WI38 (cell line): ENCODE results near the gene TMEM8B.

ENCODE experiments used
- H3K4me3 ChIP-seq: 2 replicates; pipeline ENCODE4 v1.5.1; 2011; ENCODE audit warnings: low read depth, mild to moderate bottlenecking, control low read depth, low read length
- TF ChIP-seq, protein P1 (sequence below): IDR thresholded peaks from 2 replicates; pipeline ENCODE4 v1.5.1; 2012; ENCODE audit warnings: low read depth, mild to moderate bottlenecking, control low read depth, low read length

TMEM8B gene

DNA sequence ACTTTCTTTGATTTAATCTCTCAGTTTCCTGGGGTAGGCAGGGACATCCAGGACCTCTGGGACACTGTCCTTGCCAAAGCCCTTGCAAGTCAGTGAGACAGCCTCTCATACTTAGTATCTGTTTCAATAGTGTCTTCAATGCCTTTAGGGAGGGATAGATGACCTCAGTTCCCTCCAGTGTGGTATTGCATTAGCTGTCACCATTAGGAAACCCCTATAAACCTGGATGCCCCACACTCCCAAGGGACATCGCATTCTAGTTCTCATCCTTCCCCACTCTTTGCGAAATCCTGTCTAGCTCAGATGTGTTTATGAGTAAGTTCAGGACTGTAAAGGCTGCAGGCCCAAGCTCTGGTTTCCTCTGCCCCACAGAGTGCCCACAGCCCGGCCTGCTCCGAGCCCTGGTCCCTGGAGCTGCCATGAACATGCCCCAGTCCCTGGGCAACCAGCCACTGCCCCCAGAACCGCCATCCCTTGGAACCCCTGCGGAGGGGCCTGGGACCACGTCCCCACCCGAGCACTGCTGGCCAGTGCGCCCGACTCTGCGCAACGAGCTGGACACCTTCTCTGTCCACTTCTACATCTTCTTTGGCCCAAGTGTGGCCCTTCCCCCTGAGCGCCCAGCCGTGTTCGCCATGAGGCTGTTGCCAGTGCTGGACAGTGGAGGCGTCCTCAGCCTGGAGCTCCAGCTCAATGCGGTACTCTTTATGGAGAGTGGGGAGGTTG is 13.2 kb downstream of the TMEM8B start:
- TF ChIP-seq, protein P1, sequence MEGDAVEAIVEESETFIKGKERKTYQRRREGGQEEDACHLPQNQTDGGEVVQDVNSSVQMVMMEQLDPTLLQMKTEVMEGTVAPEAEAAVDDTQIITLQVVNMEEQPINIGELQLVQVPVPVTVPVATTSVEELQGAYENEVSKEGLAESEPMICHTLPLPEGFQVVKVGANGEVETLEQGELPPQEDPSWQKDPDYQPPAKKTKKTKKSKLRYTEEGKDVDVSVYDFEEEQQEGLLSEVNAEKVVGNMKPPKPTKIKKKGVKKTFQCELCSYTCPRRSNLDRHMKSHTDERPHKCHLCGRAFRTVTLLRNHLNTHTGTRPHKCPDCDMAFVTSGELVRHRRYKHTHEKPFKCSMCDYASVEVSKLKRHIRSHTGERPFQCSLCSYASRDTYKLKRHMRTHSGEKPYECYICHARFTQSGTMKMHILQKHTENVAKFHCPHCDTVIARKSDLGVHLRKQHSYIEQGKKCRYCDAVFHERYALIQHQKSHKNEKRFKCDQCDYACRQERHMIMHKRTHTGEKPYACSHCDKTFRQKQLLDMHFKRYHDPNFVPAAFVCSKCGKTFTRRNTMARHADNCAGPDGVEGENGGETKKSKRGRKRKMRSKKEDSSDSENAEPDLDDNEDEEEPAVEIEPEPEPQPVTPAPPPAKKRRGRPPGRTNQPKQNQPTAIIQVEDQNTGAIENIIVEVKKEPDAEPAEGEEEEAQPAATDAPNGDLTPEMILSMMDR = no peak
- H3K4me3 ChIP-seq = no peak overlapping the region

DNA sequence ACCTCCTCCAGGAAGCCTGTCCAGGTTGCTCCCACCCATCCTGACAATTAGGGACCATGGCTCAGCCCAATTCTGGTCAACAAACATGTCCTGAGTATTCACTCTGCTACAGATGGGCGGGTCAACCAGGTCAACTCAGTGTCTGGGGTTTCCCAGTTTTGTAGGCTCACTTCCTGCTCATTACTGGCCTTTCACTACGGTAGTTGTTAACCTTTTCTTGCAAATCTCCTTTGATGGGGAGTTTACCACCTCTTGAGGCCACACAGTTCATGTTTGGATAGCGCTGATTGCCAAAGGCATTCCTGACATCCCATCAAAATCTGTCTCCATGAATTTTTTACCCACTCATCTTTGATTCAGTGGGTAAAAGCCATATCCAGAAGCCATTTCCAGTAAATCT is 13.8 kb downstream of the TMEM8B start:
- TF ChIP-seq, protein P1 = no peak

DNA sequence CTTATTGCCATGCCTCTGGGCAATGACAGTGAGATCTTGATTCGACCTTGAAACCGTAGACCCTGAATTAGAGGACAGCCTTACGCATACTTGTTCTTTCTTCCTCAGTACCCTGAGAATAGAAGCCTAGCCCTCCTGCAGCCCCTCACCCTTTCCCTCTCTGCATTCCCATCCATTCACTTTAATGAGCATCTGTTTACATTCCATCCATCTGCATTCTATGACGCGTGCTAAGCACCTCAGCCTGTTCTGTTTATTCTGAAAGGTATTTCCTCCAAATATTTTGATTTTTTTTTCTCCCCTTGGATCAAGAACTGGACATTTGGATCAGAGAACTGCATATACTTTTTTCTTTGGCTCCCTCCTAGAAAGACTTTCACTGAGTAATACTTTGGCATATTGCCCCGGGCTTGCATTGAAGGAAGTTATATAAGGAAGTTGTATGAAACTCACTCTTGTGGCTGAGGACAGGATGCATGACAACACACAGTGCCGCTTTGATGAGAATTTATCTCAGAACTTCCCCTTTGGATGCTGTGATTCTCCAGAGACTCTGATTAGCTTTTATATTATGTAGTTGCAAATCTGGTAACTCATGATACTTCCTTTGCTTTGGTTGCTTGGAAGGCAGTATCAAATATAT is 15.7 kb downstream of the TMEM8B start:
- TF ChIP-seq, protein P1 = no peak
- no peak overlapping the region for H3K4me3 ChIP-seq

More for the DNA sequence above, 13.8 kb downstream of the TMEM8B start:
- H3K4me3 ChIP-seq = no peak overlapping the region

DNA sequence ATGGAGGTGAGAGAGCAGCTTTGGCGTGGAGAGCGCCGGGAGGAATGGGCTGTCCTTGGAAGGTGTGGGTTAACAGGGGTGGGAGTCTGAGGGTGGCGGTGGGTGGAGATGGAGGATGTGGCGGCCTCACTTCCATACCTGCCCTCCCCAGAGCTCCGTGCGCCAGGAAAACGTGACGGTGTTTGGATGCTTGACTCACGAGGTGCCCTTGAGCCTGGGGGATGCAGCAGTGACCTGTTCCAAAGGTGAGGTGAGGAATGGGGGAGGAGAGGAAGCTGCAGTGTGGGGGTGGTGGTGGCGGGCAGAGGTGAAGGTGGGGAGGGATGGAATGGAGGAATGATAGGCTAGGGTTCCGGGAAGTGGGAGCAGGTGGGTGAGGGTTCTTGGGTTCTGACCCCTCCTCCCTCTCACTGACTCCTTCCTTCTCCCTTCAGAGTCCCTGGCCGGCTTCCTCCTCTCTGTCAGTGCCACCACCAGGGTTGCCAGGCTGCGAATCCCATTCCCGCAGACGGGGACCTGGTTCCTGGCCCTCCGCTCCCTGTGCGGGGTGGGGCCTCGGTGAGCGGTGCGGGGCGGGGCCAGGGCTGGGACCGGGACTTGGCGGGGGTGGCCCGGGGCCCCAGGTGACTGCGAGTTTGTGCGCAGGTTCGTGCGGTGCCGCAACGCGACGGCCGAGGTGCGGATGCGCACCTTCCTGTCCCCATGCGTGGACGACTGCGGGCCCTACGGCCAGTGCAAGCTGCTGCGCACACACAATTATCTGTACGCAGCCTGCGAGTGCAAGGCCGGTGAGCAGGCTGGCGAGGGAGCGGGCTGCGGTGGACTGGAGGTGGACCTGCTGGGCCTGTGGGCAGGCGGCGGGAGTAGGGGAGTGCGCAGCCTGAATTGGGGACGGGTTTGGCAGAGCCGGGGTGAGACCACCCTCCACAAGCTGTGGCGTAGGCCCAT is 17.1 kb downstream of the TMEM8B start:
- TF ChIP-seq, protein P1 = no peak
- H3K4me3 ChIP-seq = no peak overlapping the region

DNA sequence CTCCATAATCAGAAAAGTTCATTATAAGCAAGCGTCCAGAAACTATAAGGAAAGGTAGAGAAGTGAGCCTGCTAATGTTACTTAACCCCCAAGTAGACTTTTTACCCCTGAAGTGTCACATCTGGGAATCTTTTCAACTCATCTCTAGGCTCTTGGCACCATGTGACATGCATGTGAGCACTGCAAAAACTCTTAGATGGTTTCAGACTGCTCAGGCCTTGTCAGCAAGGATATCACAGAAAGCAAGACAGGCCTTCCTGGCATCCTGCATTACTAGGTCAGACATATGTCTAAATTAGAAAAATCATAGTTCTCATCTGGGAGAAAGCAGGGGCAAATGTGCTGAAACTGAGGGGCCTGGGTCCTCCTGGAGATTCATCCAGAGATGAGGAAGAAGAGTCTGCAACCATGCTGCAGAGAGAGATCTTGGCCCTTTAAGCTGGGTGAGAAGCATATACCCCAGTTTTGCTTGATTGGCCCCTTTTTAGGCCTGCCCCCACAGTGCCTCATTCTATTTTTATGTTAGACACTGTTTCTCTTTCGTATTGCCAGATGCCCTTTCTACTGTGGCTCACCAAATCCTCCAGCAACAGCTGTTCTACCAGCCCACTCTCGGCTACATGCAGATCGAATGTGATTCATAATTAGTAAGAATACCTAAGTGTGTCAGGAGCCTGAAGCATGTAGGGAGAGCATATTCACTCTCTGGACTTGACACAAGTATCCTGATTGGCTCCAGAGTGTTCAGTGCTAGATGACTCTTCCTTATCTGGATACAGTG is 19.0 kb downstream of the TMEM8B start:
- H3K4me3 ChIP-seq = no peak overlapping the region

DNA sequence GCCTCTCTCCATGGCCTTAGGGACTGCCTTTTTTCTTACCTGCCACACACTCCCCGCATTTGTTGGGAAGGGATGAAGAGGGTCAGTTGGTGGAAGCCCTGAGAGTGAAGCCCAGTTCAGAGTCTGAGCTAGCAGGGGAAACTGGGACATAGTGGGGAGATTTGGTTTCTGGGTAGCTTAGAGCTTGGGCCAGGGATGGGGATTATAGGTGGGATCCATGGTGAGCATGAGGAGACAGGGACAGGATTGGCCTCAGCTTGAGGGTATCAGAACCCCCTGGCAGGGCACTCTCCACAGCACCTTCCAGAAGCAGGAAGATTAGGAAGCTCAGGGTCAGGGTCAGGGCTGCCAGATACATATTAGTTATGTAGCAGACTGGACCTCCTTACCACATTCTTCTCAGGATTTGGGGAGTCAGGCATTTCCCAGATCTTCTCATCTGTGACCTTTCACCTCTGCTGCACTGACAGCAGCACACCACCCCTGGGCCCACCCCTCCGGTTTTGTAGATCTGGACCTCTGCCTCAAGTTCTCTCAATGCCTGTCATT is 23.3 kb downstream of the TMEM8B start:
- no peak overlapping the region for H3K4me3 ChIP-seq
- TF ChIP-seq, protein P1 = no peak

More for the DNA sequence above, 19.0 kb downstream of the TMEM8B start:
- TF ChIP-seq, protein P1 = no peak
